HG02588 (cell line): ENCODE results near the gene PERM1.
"Not testable (repeated sequence)": the region's sequence is repeated elsewhere in the genome, so short reads cannot be mapped to it uniquely, and the experiment has no call there.

Experiments
- ATAC-seq: cut with Tn5 transposase; IDR thresholded peaks from one replicate; pipeline ENCODE4 v1.9.1; 2021; ENCODE audit warnings: mild to moderate bottlenecking, moderate library complexity; ENCODE audit not compliant: unreplicated experiment

Gene PERM1

GRCh38 chr1:998995-999724, 17.3 kb upstream of the PERM1 start:
- no peak for ATAC-seq

GRCh38 chr1:998745-998994, 16.8 kb upstream of the PERM1 start:
- no peak for ATAC-seq

- ATAC-seq, result no peak
These were observed 16.3 kb upstream of the PERM1 start for GRCh38 chr1:997993-998744.

- no peak for ATAC-seq
These were observed 15.8 kb upstream of the PERM1 start for GRCh38 chr1:997713-997992.

GRCh38 chr1:996851-997712, 15.2 kb upstream of the PERM1 start:
- ATAC-seq, result no peak

GRCh38 chr1:995665-996633, 14.1 kb upstream of the PERM1 start:
- no peak for ATAC-seq

- ATAC-seq, result not testable (repeated sequence)
These were observed 12.7 kb upstream of the PERM1 start for GRCh38 chr1:994546-994945.

- ATAC-seq, result no peak
These were observed 11.6 kb upstream of the PERM1 start for GRCh38 chr1:993379-993995.

GRCh38 chr1:992362-992761, 10.5 kb upstream of the PERM1 start:
- ATAC-seq, result no peak

- ATAC-seq, result no peak
These were observed 10.0 kb upstream of the PERM1 start for GRCh38 chr1:991895-992294.

- ATAC-seq, result not testable (repeated sequence)
These were observed 9.4 kb upstream of the PERM1 start for GRCh38 chr1:991275-991674.

- ATAC-seq, result not testable (repeated sequence)
These were observed 6.2 kb upstream of the PERM1 start for GRCh38 chr1:988061-988460.

- no peak for ATAC-seq
These were observed 3.2 kb upstream of the PERM1 start for GRCh38 chr1:985126-985525.

- no peak for ATAC-seq
These were observed 2.6 kb upstream of the PERM1 start for GRCh38 chr1:984476-984814.

GRCh38 chr1:983798-984475, 2.0 kb upstream of the PERM1 start:
- ATAC-seq, result no peak

GRCh38 chr1:982765-983436, 1.0 kb upstream of the PERM1 start:
- no peak for ATAC-seq

GRCh38 chr1:981491-981954, 370 bp downstream of the PERM1 start:
- no peak for ATAC-seq

- no peak for ATAC-seq
These were observed 1.1 kb downstream of the PERM1 start for GRCh38 chr1:980602-981395.
